NT2/D1 (cell line): ENCODE results near the gene UGT1A3.

ENCODE experiments used
- DNase-seq: peaks from one replicate; pipeline ENCODE4 v3.0.0-alpha.2; 2011; ENCODE audit warnings: low read depth, low spot score
- H3K27me3 ChIP-seq: 2 replicates; pipeline ENCODE4 v1.6.0; 2011; ENCODE audit warnings: mild to moderate bottlenecking; ENCODE audit not compliant: insufficient read length, insufficient read depth
- H3K36me3 ChIP-seq: 2 replicates; pipeline ENCODE4 v1.6.1; 2011; ENCODE audit warnings: mild to moderate bottlenecking, low read length, mixed read lengths; ENCODE audit not compliant: insufficient read depth, insufficient read length
- H3K4me1 ChIP-seq: 2 replicates; pipeline ENCODE4 v1.5.1; 2011; ENCODE audit not compliant: insufficient read depth, insufficient read length
- H3K4me3 ChIP-seq: 2 replicates; pipeline ENCODE4 v1.5.1; 2011; ENCODE audit warnings: low read depth; ENCODE audit not compliant: insufficient read length
- H3K9ac ChIP-seq: 2 replicates; pipeline ENCODE4 v1.6.0; 2011; ENCODE audit warnings: low read depth; ENCODE audit not compliant: insufficient read length
- H3K9me3 ChIP-seq: 2 replicates; pipeline ENCODE4 v1.5.1; 2011; ENCODE audit warnings: mild to moderate bottlenecking, low read length; ENCODE audit not compliant: insufficient read depth
- SUZ12 ChIP-seq: IDR thresholded peaks from 2 replicates; pipeline ENCODE4 v1.6.1; 2011; ENCODE audit not compliant: insufficient read length, insufficient read depth; ENCODE audit errors: extremely low read depth
- YY1 ChIP-seq: IDR thresholded peaks from 2 replicates; pipeline ENCODE4 v1.6.1; 2011; ENCODE audit not compliant: insufficient read length, insufficient read depth
- ZNF274 ChIP-seq: IDR thresholded peaks from 2 replicates; pipeline ENCODE4 v1.6.1; 2011; ENCODE audit warnings: mild to moderate bottlenecking, low read depth, low read length

The UGT1A3 gene

DNA sequence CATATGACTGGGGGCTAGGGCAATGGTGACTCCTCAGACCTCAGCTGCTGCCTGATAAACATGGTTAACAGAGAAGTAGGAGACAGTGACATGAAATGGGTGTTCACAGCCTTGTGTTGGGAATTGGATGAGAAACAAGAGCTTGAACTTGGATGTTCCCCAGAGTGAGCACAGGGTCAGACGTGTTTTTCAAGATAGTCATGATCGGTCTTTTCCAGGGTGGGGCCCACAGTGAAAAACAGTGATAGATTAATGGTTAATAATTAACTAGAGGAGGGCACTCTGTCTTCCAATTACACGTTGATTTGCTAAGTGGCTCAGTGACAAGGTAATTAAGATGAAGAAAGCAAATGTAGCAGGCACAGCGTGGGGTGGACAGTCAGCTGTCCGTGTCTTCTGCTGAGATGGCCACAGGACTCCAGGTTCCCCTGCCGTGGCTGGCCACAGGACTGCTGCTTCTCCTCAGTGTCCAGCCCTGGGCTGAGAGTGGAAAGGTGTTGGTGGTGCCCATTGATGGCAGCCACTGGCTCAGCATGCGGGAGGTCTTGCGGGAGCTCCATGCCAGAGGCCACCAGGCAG, at the start of gene UGT1A3:
UGT1A3 (plus strand) TSS at position 320 of the 579 bp plus-strand sequence; CDS start at position 405, 85 bp downstream.
- Histone ChIP-seq H3K9ac (no peak within 1 kb of the TSS), H3K27me3 (no peaks in the 10 kb centered on the region), H3K9me3 (no peaks in the 10 kb centered on the region), H3K4me1 (no peaks in the 10 kb centered on the region), H3K4me3 (no peak within 1 kb of the TSS), H3K36me3 (no peaks in the 10 kb centered on the region)
- TF ChIP-seq YY1 (no peak), SUZ12 (no peak), ZNF274 (no peak)
- DNase-seq, result no peak

DNA sequence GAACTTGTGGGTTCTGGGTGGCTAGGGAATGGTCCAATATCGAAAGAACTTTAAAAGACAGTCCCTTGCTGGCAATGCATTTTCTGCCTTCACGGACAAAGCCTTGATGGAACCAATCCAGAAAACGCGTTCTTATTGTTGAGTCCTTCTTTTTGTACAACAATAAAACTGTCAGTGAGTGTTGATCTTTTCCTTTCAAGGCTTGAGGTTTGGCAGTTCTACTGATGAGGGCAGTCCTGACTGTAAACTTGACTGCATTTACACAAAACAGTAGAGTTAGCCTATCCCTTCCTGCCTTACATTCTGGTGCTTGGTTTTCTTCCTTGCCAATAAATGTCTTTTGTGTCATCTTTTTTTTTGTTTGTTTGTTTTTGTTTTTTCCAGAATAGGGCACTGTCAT, 49.6 kb upstream of the UGT1A3 start:
- Histone ChIP-seq H3K36me3 (no peaks in the 10 kb centered on the region), H3K9ac (no peak overlapping the region), H3K27me3 (no peaks in the 10 kb centered on the region), H3K4me1 (no peaks in the 10 kb centered on the region), H3K4me3 (no peak overlapping the region), H3K9me3 (no peaks in the 10 kb centered on the region)
- no peak for DNase-seq
- TF ChIP-seq ZNF274, result no peak
- no peak for TF ChIP-seq SUZ12
- TF ChIP-seq YY1, result no peak

DNA sequence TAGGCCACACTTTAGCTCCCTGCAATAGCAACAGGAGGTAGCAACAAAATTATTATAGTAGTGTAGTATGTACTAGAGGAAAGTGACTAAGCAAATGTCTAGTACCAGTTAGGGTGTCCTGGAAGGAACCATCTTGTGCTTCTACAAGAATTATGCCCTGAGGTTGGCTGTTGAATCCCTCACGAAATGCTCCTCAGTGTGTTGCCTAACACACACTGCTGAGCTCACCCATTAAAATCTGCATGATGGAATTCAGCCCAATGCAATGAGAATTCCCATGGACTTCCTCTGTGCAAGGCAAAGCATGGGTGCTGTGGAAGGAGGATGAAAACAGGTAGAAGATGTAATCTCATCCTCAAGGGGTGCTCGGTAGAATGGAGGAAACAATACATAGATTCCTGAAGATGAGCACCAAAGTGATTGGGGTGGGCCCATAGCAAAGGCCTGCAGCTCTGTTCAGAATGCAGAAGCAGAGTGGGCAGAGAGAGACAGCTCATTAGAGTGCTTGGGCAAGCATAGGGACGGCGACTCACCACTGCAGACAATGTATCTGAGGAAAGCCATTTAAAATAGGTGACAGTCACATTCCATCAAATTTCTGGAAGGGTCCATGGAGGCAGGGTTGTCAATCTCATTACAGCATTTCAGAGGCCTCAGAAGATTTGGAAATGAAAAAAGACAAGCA, 48.3 kb upstream of the UGT1A3 start:
- Histone ChIP-seq H3K36me3 (no peaks in the 10 kb centered on the region), H3K4me1 (no peaks in the 10 kb centered on the region), H3K9me3 (no peaks in the 10 kb centered on the region), H3K9ac (no peak overlapping the region), H3K4me3 (no peak overlapping the region), H3K27me3 (no peaks in the 10 kb centered on the region)
- no peak for DNase-seq
- TF ChIP-seq ZNF274 (no peak), YY1 (no peak), SUZ12 (no peak)

DNA sequence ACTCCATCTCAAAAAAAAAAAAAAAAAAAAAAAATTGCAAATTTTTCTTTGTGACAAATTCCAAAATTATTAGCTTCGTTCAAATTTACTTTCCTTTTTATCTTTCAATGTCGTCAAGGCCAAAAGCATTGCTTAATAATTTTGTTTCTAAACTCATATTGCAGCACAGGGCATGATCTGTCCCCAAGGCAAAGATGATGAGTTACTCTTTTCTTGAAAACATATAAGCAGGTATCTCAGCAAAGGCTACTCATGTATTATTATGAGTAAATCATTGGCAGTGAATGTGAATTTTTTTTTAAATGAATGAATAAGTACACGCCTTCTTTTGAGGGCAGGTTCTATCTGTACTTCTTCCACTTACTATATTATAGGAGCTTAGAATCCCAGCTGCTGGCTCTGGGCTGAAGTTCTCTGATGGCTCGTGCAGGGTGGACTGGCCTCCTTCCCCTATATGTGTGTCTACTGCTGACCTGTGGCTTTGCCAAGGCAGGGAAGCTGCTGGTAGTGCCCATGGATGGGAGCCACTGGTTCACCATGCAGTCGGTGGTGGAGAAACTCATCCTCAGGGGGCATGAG, 47.2 kb upstream of the UGT1A3 start, which contains the start of gene UGT1A7:
UGT1A7 (plus strand) TSS at position 381 of the 579 bp plus-strand sequence; CDS start at position 418, 37 bp downstream.
- H3K4me1 ChIP-seq, result no peaks in the 10 kb centered on the region
- H3K27me3 ChIP-seq, result no peaks in the 10 kb centered on the region
- no peak within 1 kb of the TSS for H3K4me3 ChIP-seq
- no peak within 1 kb of the TSS for H3K9ac ChIP-seq
- H3K36me3 ChIP-seq, result no peaks in the 10 kb centered on the region
- no peaks in the 10 kb centered on the region for H3K9me3 ChIP-seq
- TF ChIP-seq ZNF274, result no peak
- TF ChIP-seq SUZ12, result no peak
- TF ChIP-seq YY1, result no peak
- DNase-seq, result no peak

DNA sequence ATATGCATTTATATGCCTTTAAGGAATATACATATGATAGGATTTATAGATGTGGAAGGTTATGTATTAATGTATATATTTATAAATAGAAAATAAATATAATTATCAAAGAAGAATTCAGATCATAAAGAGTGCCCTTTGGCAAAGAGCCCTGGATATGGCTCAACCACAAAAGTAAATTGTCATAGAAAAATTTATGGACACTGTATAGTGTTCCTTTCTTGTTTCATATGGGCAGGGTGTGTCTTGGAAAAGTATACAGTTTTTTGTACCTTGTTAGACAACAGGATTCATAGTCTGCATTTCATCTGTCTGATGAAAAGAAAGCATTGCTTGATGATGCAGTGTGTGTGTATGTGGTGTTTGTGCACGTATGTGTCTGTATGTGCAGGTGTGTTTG, 44.2 kb upstream of the UGT1A3 start:
- no peak for DNase-seq
- no peak for TF ChIP-seq ZNF274
- TF ChIP-seq YY1, result no peak
- no peak for TF ChIP-seq SUZ12
- Histone ChIP-seq H3K9me3 (no peaks in the 10 kb centered on the region), H3K9ac (no peak overlapping the region), H3K4me1 (no peaks in the 10 kb centered on the region), H3K27me3 (no peaks in the 10 kb centered on the region), H3K36me3 (no peaks in the 10 kb centered on the region), H3K4me3 (no peak overlapping the region)

DNA sequence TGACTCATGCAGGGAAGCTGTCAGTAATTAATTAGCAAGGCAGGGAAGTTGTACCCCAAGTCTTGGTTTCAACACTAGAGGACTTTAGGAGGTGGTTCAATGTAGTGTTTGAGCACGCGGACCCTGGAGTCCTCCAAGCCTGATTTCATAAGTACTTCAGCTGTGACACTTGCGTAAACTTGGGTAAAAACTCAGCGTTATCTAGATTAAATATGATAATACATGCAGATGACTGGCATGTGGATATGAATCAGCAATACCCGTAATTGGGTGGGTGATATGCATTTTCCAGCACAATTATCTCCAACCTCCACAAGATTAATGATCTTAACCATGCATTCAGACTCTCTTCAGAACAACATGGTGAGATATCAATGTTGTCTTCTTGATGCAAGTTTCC, 41.9 kb upstream of the UGT1A3 start:
- TF ChIP-seq SUZ12 (no peak), YY1 (no peak), ZNF274 (no peak)
- H3K4me3 ChIP-seq, result no peak overlapping the region
- H3K4me1 ChIP-seq, result no peaks in the 10 kb centered on the region
- no peak for DNase-seq
- H3K36me3 ChIP-seq, result no peaks in the 10 kb centered on the region
- H3K27me3 ChIP-seq, result no peaks in the 10 kb centered on the region
- no peaks in the 10 kb centered on the region; the same call in 1 of the 2 replicates for H3K9me3 ChIP-seq
- H3K9ac ChIP-seq, result no peak overlapping the region

DNA sequence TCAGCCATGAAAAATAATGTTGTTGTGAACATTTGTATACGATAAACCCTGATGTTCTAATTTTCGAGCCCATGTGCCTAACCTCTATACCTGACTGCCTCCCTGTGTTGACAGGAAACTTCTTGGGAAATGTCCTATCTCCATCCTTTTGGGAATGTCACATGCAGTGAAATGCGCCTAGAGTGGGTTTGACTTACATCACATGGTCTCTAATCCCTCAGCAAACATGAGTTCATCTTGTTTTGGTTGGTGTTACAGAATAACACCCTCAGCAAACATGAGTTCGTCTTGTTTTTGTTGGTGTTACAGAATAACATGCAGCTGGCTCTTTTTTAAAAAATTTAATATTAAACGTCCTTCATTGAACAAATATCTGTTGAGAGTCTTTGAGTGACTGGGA, 40.5 kb upstream of the UGT1A3 start:
- Histone ChIP-seq H3K9me3 (no peaks in the 10 kb centered on the region; the same call in 1 of the 2 replicates), H3K36me3 (no peaks in the 10 kb centered on the region), H3K27me3 (no peaks in the 10 kb centered on the region), H3K9ac (no peak overlapping the region), H3K4me1 (no peaks in the 10 kb centered on the region), H3K4me3 (no peak overlapping the region)
- TF ChIP-seq YY1 (no peak), ZNF274 (no peak), SUZ12 (no peak)
- DNase-seq, result no peak
